Pancreas (tissue), 10 donors: ENCODE measurements around the gene CDK14. TPM values are rescaled to one million over a fixed set of nuclear protein-coding genes. Genes with fewer than 3 reads are reported as not detected.
"Not testable (repeated sequence)": the region's sequence is repeated elsewhere in the genome, so short reads cannot be mapped to it uniquely, and the experiment has no call there.

Source experiments
- ATAC-seq, 4 donors: fragments of 200-7000 bp; cut with Tn5 transposase; one replicate each; pipeline versions ENCODE4 v1.8.0 to v1.9.1; 2020; ENCODE audit warnings: mild to moderate bottlenecking in 4 of 4, moderate library complexity in 4 of 4
- DNase-seq, 6 donors: peaks; one replicate each; pipeline ENCODE4 v3.0.0-alpha.2; 2020
- FAIRE-seq: peaks from 2 replicates; lab custom pipeline; 2012; peaks lifted over from hg19 to GRCh38; lab: Jason Lieb, UNC
- H3K27ac ChIP-seq, 4 donors: fragments of 200-600 bp; sonication (generic); 1 replicate in 3 of 4; 2 replicates in 1 of 4; pipeline versions ENCODE4 v1.5.0 to v1.8.0; 2020
- H3K27me3 ChIP-seq, 4 donors: fragments of 200-600 bp; one replicate each; pipeline ENCODE4 v1.8.0; 2021
- H3K36me3 ChIP-seq, 3 donors: fragments of 200-600 bp; sonication (generic) in 1 of 3; one replicate each; pipeline versions ENCODE4 v1.5.0 to v1.8.0; 2020 to 2021
- H3K4me1 ChIP-seq, 3 donors: fragments of 200-600 bp; one replicate each; pipeline ENCODE4 v1.8.0; 2021
- H3K4me3 ChIP-seq, 4 donors: fragments of 200-600 bp; sonication (generic) in 2 of 4; one replicate each; pipeline versions ENCODE4 v1.5.0 to v1.8.0; 2020 to 2021
- H3K9me3 ChIP-seq, 4 donors: fragments of 200-600 bp; one replicate each; pipeline ENCODE4 v1.8.0; 2021
- WGBS, 2 donors: extraction: QIAGEN DNeasy Blood & Tissue Kit; methylation state at CpG; one replicate each; pipeline ENCODE4 v1.1.7; 2013; 5-methylcytosine and 5-hydroxymethylcytosine counted together
- intact Hi-C, 3 donors: fragments of 100-400 bp; cut with DNase I; formaldehyde crosslinking; loops; one replicate each; pipeline versions ENCODE4 v1.11.1 to v1.14.2; 2022
- polyA plus RNA-seq, 2 donors: library from polyadenylated mRNA; stranded (reverse); fragments of 200-250 nt; gene quantifications; one replicate each; pipeline ENCODE4 v1.2.3, GENCODE V29; 2013
- total RNA-seq, 6 donors: library from RNA; stranded (reverse); fragmentation: NEBNext Ultra II Directional in 4 of 6; extraction: Animal tissue kit (Norgen Biotek cat#: 25700) in 4 of 6; gene quantifications; one replicate each; pipeline versions ENCODE4 v1.2.1 to v1.2.4, GENCODE V29; 2021 to 2023
- TF ChIP-seq, protein P1 (sequence below), 4 donors: fragments of 200-600 bp; sonication (generic) in 3 of 4; IDR thresholded peaks; one replicate each; pipeline versions ENCODE4 v1.5.0 to v1.8.0; 2021; ENCODE audit warnings: antibody characterized with exemption in 4 of 4
- donor health status: healthy with polysubstance abuse.
- donor health status: DM: no; HTN: no; CAD: no; lungs with moderate emphysema.
- donor health status: DM: no; HTN: no; CAD: no.
- donor health status: control.
- donor health status: control.
- donor health status: Bipolar disorder and iron deficiency.
- donor health status: DM: yes; HTN: yes; CAD: no.
- donor health status: DM: no; HTN: no; CAD: no.
- donor health status: DM: no; HTN: no; CAD: no.
- donor health status: DM: yes; HTN: yes; CAD: no.

The CDK14 gene
- total and polyA plus RNA-seq, 8 donors = 4.5 to 48.3 (median 24.7) TPM

DNA sequence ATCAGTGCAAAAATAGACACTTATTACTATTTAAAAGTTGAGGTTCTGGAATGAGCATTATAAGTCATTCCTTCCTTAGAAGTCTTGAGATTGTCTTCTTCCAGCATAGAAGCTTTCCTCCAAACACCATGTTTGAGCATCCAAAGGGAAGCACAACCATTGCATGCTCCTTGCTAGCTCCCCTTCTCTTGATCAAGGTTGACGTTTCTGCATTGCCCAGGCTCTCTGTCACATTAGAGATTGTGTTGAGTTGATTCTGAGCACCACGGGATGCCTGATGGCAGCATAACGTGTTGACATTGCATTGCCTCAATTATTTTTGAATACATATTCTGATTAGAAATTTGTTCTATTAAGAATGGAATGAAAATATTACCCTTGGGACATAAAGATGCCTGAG is 322.2 kb downstream of the CDK14 start:
- Histone ChIP-seq H3K27me3 (no peaks in the 10 kb centered on the region), H3K9me3 (no peaks in the 10 kb centered on the region), H3K4me1 (no peaks in the 10 kb centered on the region), H3K4me3 (no peak overlapping the region), H3K36me3 (peaks cover 0 to 4% (median 0%) of the 10 kb centered on the region in 3 donors), H3K27ac (no peak overlapping the region)
- intact Hi-C loops = no loop called here
- DNase-seq = no peak
- 71 to 75% methylated on average over 3 of the region's 3 CpGs for WGBS, 2 donors
- TF ChIP-seq, protein P1, sequence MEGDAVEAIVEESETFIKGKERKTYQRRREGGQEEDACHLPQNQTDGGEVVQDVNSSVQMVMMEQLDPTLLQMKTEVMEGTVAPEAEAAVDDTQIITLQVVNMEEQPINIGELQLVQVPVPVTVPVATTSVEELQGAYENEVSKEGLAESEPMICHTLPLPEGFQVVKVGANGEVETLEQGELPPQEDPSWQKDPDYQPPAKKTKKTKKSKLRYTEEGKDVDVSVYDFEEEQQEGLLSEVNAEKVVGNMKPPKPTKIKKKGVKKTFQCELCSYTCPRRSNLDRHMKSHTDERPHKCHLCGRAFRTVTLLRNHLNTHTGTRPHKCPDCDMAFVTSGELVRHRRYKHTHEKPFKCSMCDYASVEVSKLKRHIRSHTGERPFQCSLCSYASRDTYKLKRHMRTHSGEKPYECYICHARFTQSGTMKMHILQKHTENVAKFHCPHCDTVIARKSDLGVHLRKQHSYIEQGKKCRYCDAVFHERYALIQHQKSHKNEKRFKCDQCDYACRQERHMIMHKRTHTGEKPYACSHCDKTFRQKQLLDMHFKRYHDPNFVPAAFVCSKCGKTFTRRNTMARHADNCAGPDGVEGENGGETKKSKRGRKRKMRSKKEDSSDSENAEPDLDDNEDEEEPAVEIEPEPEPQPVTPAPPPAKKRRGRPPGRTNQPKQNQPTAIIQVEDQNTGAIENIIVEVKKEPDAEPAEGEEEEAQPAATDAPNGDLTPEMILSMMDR (IDR thresholded peaks at IDR 0.05) = no peak
- ATAC-seq = no peak
- no peak for FAIRE-seq

DNA sequence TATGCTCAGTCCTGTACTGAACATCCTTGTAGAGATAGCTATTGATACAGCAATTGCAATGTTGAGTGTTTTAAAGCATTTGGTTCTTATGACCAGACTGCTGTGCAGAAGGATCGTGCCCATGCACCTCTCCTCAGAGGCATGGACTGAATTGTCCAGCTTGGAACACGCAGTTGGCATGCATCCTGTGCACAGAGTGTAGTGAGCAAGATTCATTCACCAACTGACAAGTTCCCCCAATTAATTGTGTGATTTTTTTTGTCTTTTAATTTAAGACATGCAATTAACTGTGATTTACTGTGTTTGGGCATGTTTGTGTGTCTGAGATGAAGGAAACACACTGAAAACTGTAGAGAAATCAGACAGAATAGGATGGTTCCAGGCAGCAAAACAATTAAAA is 323.7 kb downstream of the CDK14 start:
- Histone ChIP-seq H3K4me1 (no peaks in the 10 kb centered on the region), H3K4me3 (no peak overlapping the region), H3K27me3 (no peaks in the 10 kb centered on the region), H3K9me3 (no peaks in the 10 kb centered on the region), H3K36me3 (peaks cover 0 to 4% (median 0%) of the 10 kb centered on the region in 3 donors), H3K27ac (no peak overlapping the region)
- ATAC-seq (no peak), FAIRE-seq (no peak), DNase-seq (no peak)
- intact Hi-C loops = no loop called here
- 69 to 100% methylated on average over 2 of the region's 2 CpGs for WGBS, 2 donors
- TF ChIP-seq, protein P1 (IDR thresholded peaks at IDR 0.05) = no peak

DNA sequence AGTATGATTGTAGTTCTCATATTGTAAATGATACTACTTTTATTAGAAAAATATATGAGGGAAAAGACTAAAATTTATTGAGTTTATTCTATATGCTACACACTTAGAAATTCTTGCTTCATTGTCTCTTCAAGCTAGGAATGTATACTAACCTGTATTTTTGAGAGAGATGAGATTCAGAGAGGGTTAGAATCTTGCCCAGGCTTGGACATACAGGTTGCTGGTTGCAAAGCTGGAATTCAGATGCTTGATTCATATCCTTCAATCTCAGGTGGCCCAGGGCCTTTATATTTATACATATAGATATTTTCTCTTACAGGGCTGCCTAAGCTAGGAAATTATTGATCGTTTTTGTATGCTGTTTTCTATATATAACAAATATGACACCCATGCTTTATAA is 324.2 kb downstream of the CDK14 start:
- H3K27ac ChIP-seq = no peak overlapping the region
- H3K4me3 ChIP-seq = no peak overlapping the region
- FAIRE-seq (no peak), DNase-seq (no peak), ATAC-seq (no peak)
- 68 to 75% methylated on average over 1 of the region's 1 CpG for WGBS, 2 donors
- peaks cover 0 to 4% (median 0%) of the 10 kb centered on the region in 3 donors for H3K36me3 ChIP-seq
- no peaks in the 10 kb centered on the region for H3K27me3 ChIP-seq
- intact Hi-C loops = no loop called here
- TF ChIP-seq, protein P1 (IDR thresholded peaks at IDR 0.05) = no peak
- H3K9me3 ChIP-seq = no peaks in the 10 kb centered on the region
- no peaks in the 10 kb centered on the region for H3K4me1 ChIP-seq

DNA sequence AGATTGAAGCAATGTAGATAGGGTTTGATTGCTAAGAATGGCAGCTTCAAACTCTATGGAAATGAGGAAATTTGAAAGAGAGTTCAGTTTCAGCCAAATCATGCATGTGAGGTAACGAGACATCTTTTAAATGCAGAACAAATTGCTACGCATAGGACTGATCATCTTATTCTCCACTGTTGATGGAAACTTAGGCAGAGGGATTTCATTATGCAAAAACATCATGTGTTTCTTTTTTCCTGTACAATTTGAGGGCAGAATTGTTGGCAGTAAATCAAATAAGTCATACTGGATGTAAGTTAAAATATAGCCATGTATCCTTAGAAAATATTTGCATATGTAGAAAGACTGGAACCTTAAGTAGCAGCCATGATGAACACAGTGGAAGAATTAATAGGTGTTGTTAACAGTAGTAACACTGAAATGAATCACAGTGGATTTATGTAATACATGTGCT is 327.4 kb downstream of the CDK14 start:
- FAIRE-seq (no peak), ATAC-seq (no peak), DNase-seq (no peak)
- intact Hi-C loops = no loop called here
- TF ChIP-seq, protein P1 (IDR thresholded peaks at IDR 0.05) = no peak
- Histone ChIP-seq H3K4me1 (no peaks in the 10 kb centered on the region), H3K27me3 (no peaks in the 10 kb centered on the region), H3K4me3 (no peak overlapping the region), H3K36me3 (no peaks in the 10 kb centered on the region), H3K27ac (no peak overlapping the region), H3K9me3 (no peaks in the 10 kb centered on the region)
- WGBS, 2 donors = 94 to 96% methylated on average over 2 of the region's 2 CpGs

DNA sequence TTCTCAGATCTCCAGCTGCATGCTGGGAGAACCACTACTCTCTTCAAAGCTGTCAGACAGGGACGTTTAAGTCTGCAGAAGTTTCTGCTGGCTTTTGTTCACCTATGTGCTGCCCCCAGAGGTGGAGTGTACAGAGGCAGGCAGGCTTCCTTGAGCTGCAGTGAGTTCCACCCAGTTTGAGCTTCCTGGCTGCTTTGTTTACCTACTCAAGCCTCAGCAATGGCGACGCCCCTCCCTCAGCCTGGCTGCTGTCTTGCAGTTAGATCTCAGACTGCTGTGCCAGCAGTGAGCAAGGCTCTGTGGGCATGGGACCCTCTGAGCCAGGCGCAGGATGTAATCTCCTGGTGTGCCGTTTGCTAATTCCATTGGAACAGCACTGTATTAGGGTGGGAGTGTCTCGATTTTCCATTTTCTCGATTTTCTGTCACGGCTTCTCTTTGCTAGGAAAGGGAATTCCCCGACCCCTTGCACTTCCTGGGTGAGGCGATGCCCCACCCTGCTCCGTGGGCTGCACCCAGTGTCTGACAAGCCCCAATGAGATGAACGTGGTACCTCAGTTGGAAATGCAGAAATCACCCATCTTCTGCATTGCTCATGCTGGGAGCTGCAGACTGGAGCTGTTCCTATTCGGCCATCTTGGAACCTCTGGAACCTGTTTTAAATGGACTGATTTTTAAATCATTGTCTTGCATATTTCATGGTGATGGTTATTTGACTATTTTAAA is 332.7 kb downstream of the CDK14 start:
- H3K4me1 ChIP-seq, DNase-seq, H3K27me3 ChIP-seq, H3K27ac ChIP-seq, FAIRE-seq, H3K4me3 ChIP-seq, intact Hi-C loops, ATAC-seq, H3K9me3 ChIP-seq, H3K36me3 ChIP-seq: not testable (repeated sequence)
- 90% methylated on average over 13 of the region's 13 CpGs for WGBS, 2 donors
